SK-N-SH treated with all-trans-retinoic acid at 6 μM for 48 hours (cell line): Measurements from ENCODE around the gene USP24.

Experiments
- ATAC-seq: fragments of 200-7000 bp; cut with Tn5 transposase; 3 replicates; pipeline ENCODE4 v1.9.1; 2020; ENCODE audit warnings: mild to moderate bottlenecking, moderate library complexity
- ARNTL ChIP-seq: fragments of 450-650 bp; formaldehyde crosslinking; IDR thresholded peaks from 2 replicates; pipeline ENCODE4 v1.5.0; 2020; ENCODE audit warnings: low read depth, mild to moderate bottlenecking, moderate library complexity, borderline replicate concordance
- BACH2 ChIP-seq: fragments of 250-450 bp; sonication (Bioruptor Pico); IDR thresholded peaks from 2 replicates; pipeline ENCODE4 v1.9.0; 2021; ENCODE audit warnings: mild to moderate bottlenecking, borderline replicate concordance
- CSDC2 ChIP-seq: fragments of 250-450 bp; sonication (Bioruptor Pico); IDR thresholded peaks from 2 replicates; pipeline ENCODE4 v1.5.0; 2020; ENCODE audit warnings: mild to moderate bottlenecking, moderate library complexity
- ESRRG ChIP-seq: fragments of 250-450 bp; sonication (Bioruptor Pico); IDR thresholded peaks from 2 replicates; pipeline ENCODE4 v1.6.1; 2021; ENCODE audit warnings: mild to moderate bottlenecking
- GLIS3 ChIP-seq: fragments of 250-450 bp; sonication (Bioruptor Pico); IDR thresholded peaks from 2 replicates; pipeline ENCODE4 v1.5.0; 2020; ENCODE audit warnings: mild to moderate bottlenecking, moderate library complexity
- ISL1 ChIP-seq: fragments of 250-450 bp; sonication (Bioruptor Pico); IDR thresholded peaks from 2 replicates; pipeline ENCODE4 v2.1.2; 2022; ENCODE audit warnings: mild to moderate bottlenecking, moderate library complexity
- PPARA ChIP-seq: fragments of 250-450 bp; sonication (Bioruptor Pico); IDR thresholded peaks from 2 replicates; pipeline ENCODE4 v1.5.0; 2020; ENCODE audit warnings: mild to moderate bottlenecking, borderline replicate concordance
- RARB ChIP-seq: fragments of 250-450 bp; sonication (Bioruptor Pico); IDR thresholded peaks from 2 replicates; pipeline ENCODE4 v1.8.0; 2021; ENCODE audit warnings: mild to moderate bottlenecking, moderate library complexity
- TCF4 ChIP-seq: fragments of 250-450 bp; sonication (Bioruptor Pico); IDR thresholded peaks from 2 replicates; pipeline ENCODE4 v1.8.0; 2021; ENCODE audit warnings: mild to moderate bottlenecking, moderate library complexity, borderline replicate concordance
- TOX ChIP-seq: fragments of 250-450 bp; sonication (Bioruptor Pico); IDR thresholded peaks from 2 replicates; pipeline ENCODE4 v1.8.0; 2021; ENCODE audit warnings: mild to moderate bottlenecking, moderate library complexity, borderline replicate concordance
- ZC3H10 ChIP-seq: fragments of 250-450 bp; sonication (Bioruptor Pico); IDR thresholded peaks from 2 replicates; pipeline ENCODE4 v1.5.1; 2021; ENCODE audit warnings: mild to moderate bottlenecking, moderate library complexity
- ZFP3 ChIP-seq: fragments of 250-450 bp; sonication (Bioruptor Pico); IDR thresholded peaks from 2 replicates; pipeline ENCODE4 v1.5.0; 2020; ENCODE audit warnings: mild to moderate bottlenecking, moderate library complexity
- ZNF565 ChIP-seq: fragments of 450-650 bp; formaldehyde crosslinking; conservative IDR thresholded peaks from 2 replicates; pipeline ENCODE4 v1.5.0; 2020; ENCODE audit warnings: low read depth, mild to moderate bottlenecking, moderate library complexity
- ZNF70 ChIP-seq: fragments of 450-650 bp; formaldehyde crosslinking; IDR thresholded peaks from 2 replicates; pipeline ENCODE4 v1.5.0; 2020; ENCODE audit warnings: mild to moderate bottlenecking, moderate library complexity
- ZNF8 ChIP-seq: fragments of 450-650 bp; formaldehyde crosslinking; IDR thresholded peaks from 2 replicates; pipeline ENCODE4 v1.5.0; 2020; ENCODE audit warnings: mild to moderate bottlenecking, moderate library complexity
- TF ChIP-seq, protein P1 (sequence below): fragments of 250-450 bp; sonication (Bioruptor Pico); IDR thresholded peaks from 2 replicates; pipeline ENCODE4 v1.5.0; 2020; ENCODE audit warnings: mild to moderate bottlenecking, moderate library complexity
- TF ChIP-seq, protein P2 (sequence below): fragments of 250-450 bp; sonication (Bioruptor Pico); IDR thresholded peaks from 2 replicates; pipeline ENCODE4 v1.8.0; 2021; ENCODE audit warnings: low read depth, mild to moderate bottlenecking, moderate library complexity, borderline replicate concordance
- TF ChIP-seq, protein P3 (sequence below): fragments of 250-450 bp; sonication (Bioruptor Pico); IDR thresholded peaks from 2 replicates; pipeline ENCODE4 v1.5.1; 2020; ENCODE audit warnings: low read depth, mild to moderate bottlenecking, moderate library complexity
- TF ChIP-seq, protein P4 (sequence below): fragments of 250-450 bp; sonication (Bioruptor Pico); IDR thresholded peaks from 2 replicates; pipeline ENCODE4 v1.5.1; 2021; ENCODE audit warnings: mild to moderate bottlenecking, moderate library complexity
- TF ChIP-seq, protein P5 (sequence below): fragments of 250-450 bp; sonication (Bioruptor Pico); IDR thresholded peaks from 2 replicates; pipeline ENCODE4 v1.8.0; 2020; ENCODE audit warnings: mild to moderate bottlenecking, moderate library complexity, borderline replicate concordance

The USP24 gene

DNA sequence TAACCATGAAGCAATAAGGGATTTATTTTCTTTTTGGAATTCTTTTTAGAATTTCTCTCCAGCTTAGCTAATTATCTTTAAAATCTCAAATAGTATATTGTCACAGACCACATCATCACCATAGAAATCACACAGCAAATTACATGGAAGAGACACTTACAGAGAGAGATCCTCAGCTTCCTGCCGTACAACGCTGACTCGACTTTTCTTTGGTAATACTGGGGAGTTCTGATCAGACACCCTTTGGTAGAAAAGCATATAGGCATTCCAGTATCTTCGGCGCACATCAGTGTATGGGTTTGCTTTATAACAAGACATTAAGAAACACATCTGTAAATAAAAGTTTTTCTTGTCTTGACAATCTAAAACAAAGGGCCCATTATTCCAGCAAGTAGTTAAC lies 120.1 kb downstream of the USP24 start:
- ATAC-seq = no peak
- TF ChIP-seq, protein P1, sequence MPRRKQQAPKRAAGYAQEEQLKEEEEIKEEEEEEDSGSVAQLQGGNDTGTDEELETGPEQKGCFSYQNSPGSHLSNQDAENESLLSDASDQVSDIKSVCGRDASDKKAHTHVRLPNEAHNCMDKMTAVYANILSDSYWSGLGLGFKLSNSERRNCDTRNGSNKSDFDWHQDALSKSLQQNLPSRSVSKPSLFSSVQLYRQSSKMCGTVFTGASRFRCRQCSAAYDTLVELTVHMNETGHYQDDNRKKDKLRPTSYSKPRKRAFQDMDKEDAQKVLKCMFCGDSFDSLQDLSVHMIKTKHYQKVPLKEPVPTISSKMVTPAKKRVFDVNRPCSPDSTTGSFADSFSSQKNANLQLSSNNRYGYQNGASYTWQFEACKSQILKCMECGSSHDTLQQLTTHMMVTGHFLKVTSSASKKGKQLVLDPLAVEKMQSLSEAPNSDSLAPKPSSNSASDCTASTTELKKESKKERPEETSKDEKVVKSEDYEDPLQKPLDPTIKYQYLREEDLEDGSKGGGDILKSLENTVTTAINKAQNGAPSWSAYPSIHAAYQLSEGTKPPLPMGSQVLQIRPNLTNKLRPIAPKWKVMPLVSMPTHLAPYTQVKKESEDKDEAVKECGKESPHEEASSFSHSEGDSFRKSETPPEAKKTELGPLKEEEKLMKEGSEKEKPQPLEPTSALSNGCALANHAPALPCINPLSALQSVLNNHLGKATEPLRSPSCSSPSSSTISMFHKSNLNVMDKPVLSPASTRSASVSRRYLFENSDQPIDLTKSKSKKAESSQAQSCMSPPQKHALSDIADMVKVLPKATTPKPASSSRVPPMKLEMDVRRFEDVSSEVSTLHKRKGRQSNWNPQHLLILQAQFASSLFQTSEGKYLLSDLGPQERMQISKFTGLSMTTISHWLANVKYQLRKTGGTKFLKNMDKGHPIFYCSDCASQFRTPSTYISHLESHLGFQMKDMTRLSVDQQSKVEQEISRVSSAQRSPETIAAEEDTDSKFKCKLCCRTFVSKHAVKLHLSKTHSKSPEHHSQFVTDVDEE (CRISPR knock-in tag) = no peak
- TF ChIP-seq, protein P2, sequence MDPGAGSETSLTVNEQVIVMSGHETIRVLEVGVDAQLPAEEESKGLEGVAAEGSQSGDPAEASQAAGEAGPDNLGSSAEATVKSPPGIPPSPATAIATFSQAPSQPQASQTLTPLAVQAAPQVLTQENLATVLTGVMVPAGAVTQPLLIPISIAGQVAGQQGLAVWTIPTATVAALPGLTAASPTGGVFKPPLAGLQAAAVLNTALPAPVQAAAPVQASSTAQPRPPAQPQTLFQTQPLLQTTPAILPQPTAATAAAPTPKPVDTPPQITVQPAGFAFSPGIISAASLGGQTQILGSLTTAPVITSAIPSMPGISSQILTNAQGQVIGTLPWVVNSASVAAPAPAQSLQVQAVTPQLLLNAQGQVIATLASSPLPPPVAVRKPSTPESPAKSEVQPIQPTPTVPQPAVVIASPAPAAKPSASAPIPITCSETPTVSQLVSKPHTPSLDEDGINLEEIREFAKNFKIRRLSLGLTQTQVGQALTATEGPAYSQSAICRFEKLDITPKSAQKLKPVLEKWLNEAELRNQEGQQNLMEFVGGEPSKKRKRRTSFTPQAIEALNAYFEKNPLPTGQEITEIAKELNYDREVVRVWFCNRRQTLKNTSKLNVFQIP (CRISPR knock-in tag) = no peak
- TF ChIP-seq, protein P3, sequence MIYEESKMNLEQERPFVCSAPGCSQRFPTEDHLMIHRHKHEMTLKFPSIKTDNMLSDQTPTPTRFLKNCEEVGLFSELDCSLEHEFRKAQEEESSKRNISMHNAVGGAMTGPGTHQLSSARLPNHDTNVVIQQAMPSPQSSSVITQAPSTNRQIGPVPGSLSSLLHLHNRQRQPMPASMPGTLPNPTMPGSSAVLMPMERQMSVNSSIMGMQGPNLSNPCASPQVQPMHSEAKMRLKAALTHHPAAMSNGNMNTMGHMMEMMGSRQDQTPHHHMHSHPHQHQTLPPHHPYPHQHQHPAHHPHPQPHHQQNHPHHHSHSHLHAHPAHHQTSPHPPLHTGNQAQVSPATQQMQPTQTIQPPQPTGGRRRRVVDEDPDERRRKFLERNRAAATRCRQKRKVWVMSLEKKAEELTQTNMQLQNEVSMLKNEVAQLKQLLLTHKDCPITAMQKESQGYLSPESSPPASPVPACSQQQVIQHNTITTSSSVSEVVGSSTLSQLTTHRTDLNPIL (CRISPR knock-in tag) = no peak
- TF ChIP-seq, protein P4, sequence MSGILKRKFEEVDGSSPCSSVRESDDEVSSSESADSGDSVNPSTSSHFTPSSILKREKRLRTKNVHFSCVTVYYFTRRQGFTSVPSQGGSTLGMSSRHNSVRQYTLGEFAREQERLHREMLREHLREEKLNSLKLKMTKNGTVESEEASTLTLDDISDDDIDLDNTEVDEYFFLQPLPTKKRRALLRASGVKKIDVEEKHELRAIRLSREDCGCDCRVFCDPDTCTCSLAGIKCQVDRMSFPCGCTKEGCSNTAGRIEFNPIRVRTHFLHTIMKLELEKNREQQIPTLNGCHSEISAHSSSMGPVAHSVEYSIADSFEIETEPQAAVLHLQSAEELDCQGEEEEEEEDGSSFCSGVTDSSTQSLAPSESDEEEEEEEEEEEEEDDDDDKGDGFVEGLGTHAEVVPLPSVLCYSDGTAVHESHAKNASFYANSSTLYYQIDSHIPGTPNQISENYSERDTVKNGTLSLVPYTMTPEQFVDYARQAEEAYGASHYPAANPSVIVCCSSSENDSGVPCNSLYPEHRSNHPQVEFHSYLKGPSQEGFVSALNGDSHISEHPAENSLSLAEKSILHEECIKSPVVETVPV (CRISPR knock-in tag) = no peak

DNA sequence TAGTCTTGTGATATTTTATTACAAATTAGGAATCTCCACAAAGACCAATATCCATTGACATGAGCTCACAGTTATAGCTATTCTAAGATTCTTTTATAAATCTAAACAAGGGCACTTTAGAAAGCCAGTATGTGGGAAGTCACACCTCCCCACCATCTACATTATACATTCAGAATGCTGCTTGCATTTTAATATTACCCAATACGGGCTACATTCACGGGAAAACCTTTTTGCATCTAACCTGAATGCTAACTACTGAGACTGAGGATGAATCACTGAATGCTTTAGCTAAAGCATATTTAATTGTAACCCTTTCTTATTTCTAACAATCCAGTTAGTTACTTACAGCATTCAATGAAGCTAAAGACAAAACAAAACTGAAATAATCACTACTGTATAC lies 122.7 kb downstream of the USP24 start:
- TF ChIP-seq ESRRG (no peak), ZNF565 (CRISPR knock-in tag) (no peak), GLIS3 (CRISPR knock-in tag) (no peak), TOX (CRISPR knock-in tag) (no peak), ZFP3 (CRISPR knock-in tag) (no peak), ISL1 (CRISPR knock-in tag) (no peak), CSDC2 (CRISPR knock-in tag) (no peak), ZNF70 (CRISPR knock-in tag) (no peak), ARNTL (CRISPR knock-in tag) (no peak), ZC3H10 (CRISPR knock-in tag) (no peak), RARB (CRISPR knock-in tag) (no peak), BACH2 (CRISPR knock-in tag) (no peak), TCF4 (CRISPR knock-in tag) (no peak), PPARA (CRISPR knock-in tag) (no peak), ZNF8 (CRISPR knock-in tag) (no peak)
- TF ChIP-seq, protein P4 (CRISPR knock-in tag) = no peak
- TF ChIP-seq, protein P1 (CRISPR knock-in tag) = no peak
- TF ChIP-seq, protein P5, sequence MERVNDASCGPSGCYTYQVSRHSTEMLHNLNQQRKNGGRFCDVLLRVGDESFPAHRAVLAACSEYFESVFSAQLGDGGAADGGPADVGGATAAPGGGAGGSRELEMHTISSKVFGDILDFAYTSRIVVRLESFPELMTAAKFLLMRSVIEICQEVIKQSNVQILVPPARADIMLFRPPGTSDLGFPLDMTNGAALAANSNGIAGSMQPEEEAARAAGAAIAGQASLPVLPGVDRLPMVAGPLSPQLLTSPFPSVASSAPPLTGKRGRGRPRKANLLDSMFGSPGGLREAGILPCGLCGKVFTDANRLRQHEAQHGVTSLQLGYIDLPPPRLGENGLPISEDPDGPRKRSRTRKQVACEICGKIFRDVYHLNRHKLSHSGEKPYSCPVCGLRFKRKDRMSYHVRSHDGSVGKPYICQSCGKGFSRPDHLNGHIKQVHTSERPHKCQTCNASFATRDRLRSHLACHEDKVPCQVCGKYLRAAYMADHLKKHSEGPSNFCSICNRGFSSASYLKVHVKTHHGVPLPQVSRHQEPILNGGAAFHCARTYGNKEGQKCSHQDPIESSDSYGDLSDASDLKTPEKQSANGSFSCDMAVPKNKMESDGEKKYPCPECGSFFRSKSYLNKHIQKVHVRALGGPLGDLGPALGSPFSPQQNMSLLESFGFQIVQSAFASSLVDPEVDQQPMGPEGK (CRISPR knock-in tag) = no peak
- TF ChIP-seq, protein P3 (CRISPR knock-in tag) = no peak
- no peak for ATAC-seq
